GM12874 (cell line): Measurements from ENCODE around the gene HNRNPM.

Source experiments
- CTCF ChIP-seq: IDR thresholded peaks from 2 replicates; pipeline ENCODE4 v1.5.1; 2011; ENCODE audit warnings: low read depth, mild to moderate bottlenecking, control low read depth, low read length, moderate library complexity; ENCODE audit not compliant: insufficient read depth

Gene HNRNPM

GRCh38 chr19:8398311-8398771 lies 46.4 kb upstream of the HNRNPM start:
- TF ChIP-seq CTCF = no peak

GRCh38 chr19:8399681-8400188 lies 45.0 kb upstream of the HNRNPM start:
- no peak for TF ChIP-seq CTCF

GRCh38 chr19:8401981-8402411 lies 42.8 kb upstream of the HNRNPM start:
- TF ChIP-seq CTCF = no peak

- TF ChIP-seq CTCF = no peak
These were observed 41.5 kb upstream of the HNRNPM start for GRCh38 chr19:8403098-8403819.

- TF ChIP-seq CTCF = no peak
These were observed 41.0 kb upstream of the HNRNPM start for GRCh38 chr19:8403820-8404109.

DNA sequence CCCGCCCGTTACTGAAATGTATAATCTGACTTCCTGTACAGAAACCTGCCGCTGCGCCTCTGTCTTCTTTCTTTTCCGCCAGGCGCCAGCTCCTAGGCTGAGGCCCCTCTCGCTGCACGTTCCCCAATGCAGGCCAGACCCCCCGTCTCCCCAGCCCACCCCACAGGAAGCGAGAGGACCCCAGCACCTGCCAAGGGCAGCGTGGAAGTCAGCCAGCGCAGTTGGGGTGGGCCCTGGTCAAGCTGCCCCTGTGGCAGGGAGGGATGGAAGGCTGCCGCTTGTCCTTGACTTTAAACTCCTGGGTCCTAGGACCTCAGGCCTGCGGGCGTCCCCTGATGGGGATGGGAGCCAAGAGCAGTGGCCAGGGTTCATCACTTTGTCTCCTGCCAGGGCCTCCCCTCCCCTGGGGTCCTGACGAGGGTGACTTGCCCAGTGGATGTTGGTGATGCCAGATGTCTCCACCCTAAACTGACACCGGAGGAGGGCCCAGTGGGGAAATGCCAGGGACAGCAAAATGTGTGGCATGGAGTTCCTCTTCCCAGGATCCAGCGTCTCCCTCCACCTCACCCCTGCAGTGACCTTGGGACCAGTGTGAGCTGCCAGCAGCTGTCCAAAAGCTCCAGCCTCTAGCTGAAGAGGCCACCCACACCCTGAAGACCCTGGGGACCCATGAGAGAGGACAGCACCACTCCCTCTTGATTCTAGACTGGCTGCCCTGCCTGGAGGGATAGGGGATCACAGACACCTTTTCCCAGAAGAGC lies 40.2 kb upstream of the HNRNPM start:
- no peak for TF ChIP-seq CTCF

DNA sequence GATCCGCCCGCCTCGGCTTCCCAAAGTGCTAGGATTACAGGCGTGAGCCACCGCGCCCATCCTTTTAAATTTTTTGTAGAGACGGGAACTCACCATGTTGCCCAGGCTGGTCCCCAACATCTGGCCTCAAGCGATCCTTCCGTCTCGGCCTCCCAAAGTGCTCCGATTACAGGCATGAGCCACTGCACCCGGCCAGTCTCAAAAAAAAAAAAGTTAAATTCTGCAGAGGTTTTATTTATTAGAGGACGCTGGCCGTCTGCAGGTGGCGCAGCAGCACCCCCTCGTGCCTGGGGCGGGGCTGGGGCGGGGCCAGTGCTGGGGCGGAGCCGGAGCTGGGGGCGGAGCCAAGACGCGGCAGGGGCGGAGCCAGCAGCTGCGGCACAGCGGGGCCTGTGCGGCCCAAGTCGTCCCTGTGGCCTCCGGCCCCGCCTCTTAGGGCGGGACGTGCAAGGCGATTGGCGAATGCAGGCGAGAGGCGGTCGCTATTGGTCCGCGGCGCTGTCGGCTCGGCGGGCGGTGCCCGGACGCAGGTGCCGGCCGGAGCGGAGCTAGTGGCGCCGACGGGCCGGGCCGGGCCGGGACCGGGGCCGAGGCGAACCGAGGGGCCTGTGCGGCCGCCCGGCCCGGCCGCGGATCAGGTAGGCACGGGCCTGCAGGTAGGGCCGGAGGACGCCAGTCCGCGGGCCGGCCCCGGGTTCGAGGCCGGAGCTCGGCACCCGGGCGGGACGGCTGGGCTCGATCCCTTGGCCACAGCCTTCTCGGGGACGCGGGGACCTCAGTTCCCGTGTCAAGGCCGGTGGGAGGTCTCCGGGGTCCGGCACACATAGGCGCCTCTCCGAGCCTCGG lies 31.8 kb upstream of the HNRNPM start, which contains the start of gene MARCHF2:
Gene MARCHF2, plus strand, starts transcription at position 523 of the 846 bp plus-strand sequence. CDS start 8,536 bp downstream, outside the sequence.
- TF ChIP-seq CTCF = peak; percentile 67
